ENCODE measurements around the gene STAG1.

STAG1 gene

DNA sequence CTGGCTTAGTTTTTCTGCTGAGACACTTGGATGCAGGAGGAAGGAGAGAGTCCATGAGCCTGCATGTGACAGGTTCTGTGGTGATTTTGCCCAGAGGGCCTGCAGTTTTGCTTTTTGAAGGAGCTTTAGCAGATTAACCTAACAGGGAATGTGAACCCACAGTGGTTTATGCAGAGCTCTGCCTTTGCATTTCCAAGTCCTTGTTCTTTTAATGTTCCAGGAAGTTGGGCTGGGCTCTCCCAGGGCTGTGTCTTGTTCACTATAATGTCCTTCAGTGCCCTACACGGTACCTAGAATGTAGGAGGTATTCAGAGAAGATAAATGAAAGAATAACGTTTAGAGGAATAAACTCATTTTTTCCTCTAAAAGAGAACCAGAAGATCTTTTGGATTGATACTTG, 451.7 kb downstream of the STAG1 start:
- DNase-seq: no peak

DNA sequence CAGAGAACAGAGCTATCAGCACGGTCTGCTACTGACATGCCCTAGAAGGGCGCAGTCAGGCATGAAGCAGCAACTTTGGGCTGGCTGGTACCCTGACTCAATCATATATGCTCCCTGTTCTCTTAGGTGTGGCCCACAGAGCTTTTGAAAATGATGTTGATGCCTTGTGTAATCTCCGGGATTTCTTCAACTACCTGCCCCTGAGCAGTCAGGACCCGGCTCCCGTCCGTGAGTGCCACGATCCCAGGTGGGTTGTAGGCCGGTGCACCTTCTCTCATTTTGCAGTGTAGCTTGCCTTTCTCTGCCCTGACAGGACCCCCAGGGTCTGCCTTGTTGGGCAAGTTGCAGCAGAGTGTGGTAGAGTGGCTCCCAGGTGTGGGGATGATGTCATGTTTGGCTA, 454.4 kb downstream of the STAG1 start:
- no peak for DNase-seq

DNA sequence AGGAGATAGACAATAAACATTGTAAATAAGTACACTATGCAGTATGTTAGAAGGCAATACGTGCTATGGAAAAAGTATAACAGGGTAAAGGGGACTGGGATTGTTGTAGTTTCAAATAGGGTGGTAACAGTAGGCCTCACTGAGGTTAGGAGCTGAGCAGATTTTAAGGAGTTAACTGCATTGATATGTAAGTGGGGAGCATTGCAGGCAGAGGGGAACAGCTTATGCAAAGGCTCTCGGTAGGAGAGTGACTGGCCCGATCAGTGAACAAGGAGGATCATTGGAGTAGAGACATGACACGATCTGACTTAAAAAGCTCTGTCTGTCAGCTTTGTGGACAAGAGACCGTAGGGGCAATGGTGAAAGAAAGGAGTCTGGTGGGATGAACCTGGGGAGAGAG, 455.2 kb downstream of the STAG1 start:
- DNase-seq: no peak

DNA sequence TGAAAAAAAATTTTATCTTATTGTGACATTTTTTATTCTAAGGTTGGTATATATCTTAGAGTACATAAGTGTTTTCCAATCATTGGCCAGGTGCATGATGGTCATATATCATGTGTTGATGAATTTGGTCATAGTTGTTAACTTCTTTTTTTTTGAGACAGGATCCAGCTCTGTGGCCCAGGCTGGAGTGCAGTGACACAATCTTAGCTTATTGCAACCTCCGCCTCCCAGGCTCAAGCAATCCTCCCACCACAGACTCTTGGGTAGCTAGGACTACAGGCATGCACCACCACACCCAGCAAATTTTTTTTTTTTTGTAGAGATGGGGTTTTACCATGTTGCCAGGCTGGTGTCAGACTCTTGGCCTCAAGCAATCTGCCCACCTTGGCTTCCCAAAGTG, 458.0 kb downstream of the STAG1 start:
- DNase-seq: no peak

DNA sequence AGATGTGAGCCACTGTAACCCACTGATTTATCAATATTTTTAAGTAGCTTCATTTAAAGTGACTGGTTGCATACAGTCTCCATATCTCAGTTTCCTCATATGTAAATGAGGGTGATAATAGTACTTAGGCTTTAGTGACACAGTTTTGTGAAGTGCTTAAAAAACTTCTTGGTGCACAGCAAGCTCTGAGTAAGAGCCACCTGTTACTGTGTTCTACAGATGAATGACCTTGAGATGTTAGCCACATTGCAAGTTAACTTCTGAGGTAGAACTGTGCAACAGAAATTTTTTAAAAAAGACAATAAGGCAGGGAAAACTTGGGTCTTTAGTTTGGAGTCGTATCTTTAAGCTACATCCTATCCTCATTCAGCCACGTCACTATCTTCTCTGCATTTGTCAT, 458.9 kb downstream of the STAG1 start:
- no peak for DNase-seq

DNA sequence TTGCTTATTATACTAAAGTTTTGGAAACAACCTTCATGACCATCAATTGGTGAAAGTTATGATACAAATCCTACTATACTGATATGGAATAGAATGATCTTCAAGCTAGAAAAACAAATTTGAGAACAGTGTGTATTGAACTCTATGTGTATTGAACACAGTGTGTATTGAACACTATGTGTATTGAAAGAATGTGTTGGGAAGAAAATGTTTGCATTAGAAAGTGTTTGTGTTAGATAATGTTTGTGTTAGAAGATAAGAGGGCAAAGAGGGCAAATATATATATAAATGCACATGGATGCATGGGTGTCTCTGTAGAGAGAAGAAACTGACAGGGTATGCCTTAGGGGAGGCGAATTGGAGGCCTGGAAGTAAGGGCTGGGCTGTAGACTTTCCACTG, 459.7 kb downstream of the STAG1 start:
- no peak for DNase-seq

DNA sequence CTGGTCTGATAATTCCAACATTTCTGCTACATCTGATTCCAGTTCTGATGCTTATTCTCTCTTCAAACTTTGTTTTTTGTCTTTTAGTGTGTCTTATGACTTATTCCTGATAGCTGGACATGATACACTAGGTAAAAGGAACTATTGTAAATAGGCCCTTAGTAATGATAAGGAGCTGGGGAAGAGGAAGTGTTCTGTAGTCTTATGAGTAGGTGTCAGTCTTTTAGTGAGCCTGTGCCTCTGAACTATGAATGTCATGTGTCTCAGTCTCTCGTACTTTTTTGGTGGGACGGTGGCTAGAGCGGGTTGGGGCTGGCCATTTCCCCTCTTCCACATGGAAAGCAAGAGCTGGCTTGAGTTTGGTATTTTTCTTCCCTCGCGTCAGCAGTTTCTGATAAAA, 460.9 kb downstream of the STAG1 start:
- no peak for DNase-seq

Data from NCI-H82 (cell line).